Measurements from ENCODE around the gene HOXD8. TPM values are rescaled to one million over a fixed set of nuclear protein-coding genes. Genes with fewer than 3 reads are reported as not detected.

The HOXD8 gene
- total RNA-seq, 1 donor from 2014 or later = not detected

- Histone ChIP-seq H2AFZ (replicated peaks) (no peak overlapping the region), H3K36me3 (no peaks in the 10 kb centered on the region), H3K27me3 (peaks cover 100% of the 10 kb centered on the region), H3K27ac (no peak overlapping the region), H3F3A (ENCODE audit: low read depth) (no peaks in the 10 kb centered on the region), H3K9ac (no peak overlapping the region), H3K4me3 (no peak overlapping the region), H3K79me2 (ENCODE audit: low read depth) (no peaks in the 10 kb centered on the region), H3K4me2 (no peak overlapping the region), H3K9me3 (ENCODE audit: low read depth) (no peaks in the 10 kb centered on the region), H4K20me1 (ENCODE audit: low read depth) (peaks cover 60% of the 10 kb centered on the region), H3K4me1 (no peaks in the 10 kb centered on the region)
- Mint-ChIP-seq H3K9me3 (peaks cover 5% of the 10 kb centered on the region), H3K36me3 (no peaks in the 10 kb centered on the region), H3K27me3 (ENCODE audit: insufficient read depth, low read depth) (peaks cover 86% of the 10 kb centered on the region), H3K4me1 (no peaks in the 10 kb centered on the region), H3K4me3 (no peak overlapping the region), H3K27ac (no peak overlapping the region)
- DNase-seq (ENCODE audit: low spot score) = no peak
- TF ChIP-seq CTCF (IDR thresholded peaks at IDR 0.05) = no peak
- TF ChIP-seq EZH2 (IDR thresholded peaks at IDR 0.05) = peak; percentile 85
Measured at GRCh38 chr2:176147210-176147799, 17.8 kb downstream of the HOXD8 start.

- H3K9me3 ChIP-seq (ENCODE audit: low read depth) = no peaks in the 10 kb centered on the region
- no peaks in the 10 kb centered on the region for H3K4me1 ChIP-seq
- no peaks in the 10 kb centered on the region for H3K36me3 ChIP-seq
- TF ChIP-seq EZH2 (IDR thresholded peaks at IDR 0.05) = peak; percentile 94
- TF ChIP-seq EZH2phosphoT487 (IDR thresholded peaks at IDR 0.05) = peak; percentile 88
- TF ChIP-seq CTCF (IDR thresholded peaks at IDR 0.05) = no peak
- H3K4me2 ChIP-seq = no peak overlapping the region
- Mint-ChIP-seq H3K9me3 (peaks cover 5% of the 10 kb centered on the region), H3K27ac (no peak overlapping the region), H3K36me3 (no peaks in the 10 kb centered on the region), H3K27me3 (ENCODE audit: insufficient read depth, low read depth) (peaks cover 91% of the 10 kb centered on the region), H3K4me3 (no peak overlapping the region), H3K4me1 (no peaks in the 10 kb centered on the region)
- DNase-seq (ENCODE audit: low spot score) = no peak
- no peak overlapping the region for H3K9ac ChIP-seq
- H2AFZ ChIP-seq (replicated peaks) = no peak overlapping the region
- H3K79me2 ChIP-seq (ENCODE audit: low read depth) = no peaks in the 10 kb centered on the region
- peaks cover 66% of the 10 kb centered on the region for H4K20me1 ChIP-seq (ENCODE audit: low read depth)
- H3K27ac ChIP-seq = no peak overlapping the region
- H3K4me3 ChIP-seq = no peak overlapping the region
- no peaks in the 10 kb centered on the region for H3F3A ChIP-seq (ENCODE audit: low read depth)
- peaks cover 100% of the 10 kb centered on the region for H3K27me3 ChIP-seq
Measured at GRCh38 chr2:176147800-176148496, 18.4 kb downstream of the HOXD8 start.

- Histone ChIP-seq H3K79me2 (ENCODE audit: low read depth) (no peaks in the 10 kb centered on the region), H3F3A (ENCODE audit: low read depth) (no peaks in the 10 kb centered on the region), H3K9ac (no peak overlapping the region), H2AFZ (replicated peaks) (no peak overlapping the region), H3K9me3 (ENCODE audit: low read depth) (no peaks in the 10 kb centered on the region), H3K4me3 (no peak overlapping the region), H3K4me1 (no peaks in the 10 kb centered on the region), H3K36me3 (no peaks in the 10 kb centered on the region), H4K20me1 (ENCODE audit: low read depth) (peaks cover 75% of the 10 kb centered on the region), H3K27me3 (peaks cover 100% of the 10 kb centered on the region), H3K27ac (no peak overlapping the region), H3K4me2 (no peak overlapping the region)
- Mint-ChIP-seq H3K36me3 (no peaks in the 10 kb centered on the region), H3K4me3 (no peak overlapping the region), H3K27ac (no peak overlapping the region), H3K27me3 (ENCODE audit: insufficient read depth, low read depth) (peaks cover 94% of the 10 kb centered on the region), H3K4me1 (no peaks in the 10 kb centered on the region), H3K9me3 (peaks cover 5% of the 10 kb centered on the region)
- TF ChIP-seq EZH2phosphoT487 (IDR thresholded peaks at IDR 0.05) (no peak), CTCF (IDR thresholded peaks at IDR 0.05) (no peak), EZH2 (IDR thresholded peaks at IDR 0.05) (no peak)
- no peak for DNase-seq (ENCODE audit: low spot score)
Measured at GRCh38 chr2:176148751-176149421, 19.4 kb downstream of the HOXD8 start.

All from neural progenitor cell (in vitro differentiated cells).